GM18526 (cell line): ENCODE data around the gene LTB4R2.

ENCODE experiments used
- POLR2A ChIP-seq: IDR thresholded peaks from 3 replicates; pipeline ENCODE4 v1.6.1; 2011; ENCODE audit not compliant: insufficient read length; ENCODE audit errors: extremely low read depth

Gene LTB4R2

DNA sequence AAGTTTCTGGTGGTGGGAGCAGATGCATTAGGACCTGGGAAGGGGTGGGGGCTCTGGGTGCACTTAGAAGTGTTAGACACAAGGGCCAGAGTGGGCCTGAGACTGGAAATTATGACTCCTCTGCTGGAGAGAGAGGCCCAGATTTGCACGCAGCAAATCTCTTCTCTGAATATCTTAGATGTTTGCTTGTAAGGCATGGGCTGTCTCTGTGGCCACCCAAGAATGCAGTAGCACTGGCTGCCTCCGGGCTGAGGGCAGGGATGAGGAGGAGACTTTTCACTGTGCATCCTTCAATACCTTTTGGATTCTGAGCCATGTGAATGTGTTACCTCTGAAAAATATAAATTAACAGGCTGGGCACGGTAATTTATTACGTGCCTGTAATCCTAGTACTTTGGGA lies 24.6 kb upstream of the LTB4R2 start:
- no peak for TF ChIP-seq POLR2A

- no peak for TF ChIP-seq POLR2A
Observed at GRCh38 chr14:24286996-24287395, 22.9 kb upstream of the LTB4R2 start.

DNA sequence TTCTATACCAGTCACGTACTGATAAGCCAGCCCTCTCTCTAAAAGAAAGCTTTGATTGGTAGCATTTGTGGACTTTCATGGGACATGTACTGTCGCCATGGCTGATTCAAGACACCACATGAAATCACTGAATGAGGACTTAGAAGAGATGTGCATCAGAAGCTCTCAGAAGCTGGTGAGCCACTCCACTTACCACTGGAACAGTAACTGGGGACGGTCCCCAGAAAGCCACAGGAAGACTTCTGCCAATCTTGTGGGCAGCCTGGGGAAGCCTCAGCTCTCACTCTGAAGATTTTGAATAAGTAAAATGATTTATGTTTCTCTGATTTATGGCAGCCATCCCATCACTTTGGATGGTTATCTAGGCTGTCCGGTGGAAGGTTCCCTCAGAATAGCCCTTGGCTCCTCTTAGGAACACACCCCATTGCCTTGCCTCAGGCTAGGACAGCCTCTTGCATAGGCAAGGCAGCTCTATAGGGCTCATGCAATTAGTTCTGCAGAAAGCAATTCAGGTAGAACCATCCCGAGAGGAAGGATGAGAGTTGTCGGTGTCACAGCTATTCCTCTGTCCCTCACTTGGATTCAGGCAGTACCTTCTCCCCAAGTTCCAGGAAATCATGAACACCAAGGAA lies 20.2 kb upstream of the LTB4R2 start:
- no peak for TF ChIP-seq POLR2A

- no peak for TF ChIP-seq POLR2A
Observed at GRCh38 chr14:24290746-24291145, 19.2 kb upstream of the LTB4R2 start.

GRCh38 chr14:24291446-24292117 lies 18.4 kb upstream of the LTB4R2 start:
- no peak for TF ChIP-seq POLR2A

DNA sequence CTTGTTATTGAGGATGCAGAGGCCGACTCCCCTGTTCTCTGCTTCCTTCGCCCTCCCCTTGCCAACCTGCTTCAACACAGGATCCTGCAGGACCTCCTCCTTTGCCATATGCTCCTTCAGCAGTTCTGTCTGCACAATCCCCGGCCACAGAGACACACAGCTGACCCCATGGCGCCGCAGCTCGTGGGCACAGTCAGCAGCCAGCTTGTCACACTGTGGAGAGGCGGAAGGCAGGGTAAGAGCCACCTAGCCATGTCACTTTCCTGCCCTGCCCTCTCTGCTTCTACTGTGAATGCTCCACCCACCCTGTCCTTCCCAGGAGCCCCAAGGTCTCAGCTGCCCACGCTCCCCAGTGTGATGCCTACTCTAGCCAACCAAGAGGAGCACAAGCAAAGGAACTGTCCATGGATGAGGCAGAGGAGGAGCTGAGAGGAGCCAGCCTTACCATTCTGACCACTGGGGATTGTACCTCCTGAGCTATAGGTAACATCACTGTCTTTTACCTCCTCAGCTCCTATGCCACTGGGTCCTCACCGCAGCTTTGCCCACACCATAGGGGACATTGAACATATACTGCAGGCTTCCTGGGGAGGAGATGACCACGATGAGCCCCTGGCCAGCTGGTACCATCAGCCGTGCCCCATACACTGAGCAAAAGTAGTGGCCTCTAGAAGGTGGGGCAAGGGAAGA lies 17.7 kb upstream of the LTB4R2 start:
- TF ChIP-seq POLR2A, result no peak

GRCh38 chr14:24293525-24293924 lies 16.4 kb upstream of the LTB4R2 start:
- TF ChIP-seq POLR2A, result no peak

DNA sequence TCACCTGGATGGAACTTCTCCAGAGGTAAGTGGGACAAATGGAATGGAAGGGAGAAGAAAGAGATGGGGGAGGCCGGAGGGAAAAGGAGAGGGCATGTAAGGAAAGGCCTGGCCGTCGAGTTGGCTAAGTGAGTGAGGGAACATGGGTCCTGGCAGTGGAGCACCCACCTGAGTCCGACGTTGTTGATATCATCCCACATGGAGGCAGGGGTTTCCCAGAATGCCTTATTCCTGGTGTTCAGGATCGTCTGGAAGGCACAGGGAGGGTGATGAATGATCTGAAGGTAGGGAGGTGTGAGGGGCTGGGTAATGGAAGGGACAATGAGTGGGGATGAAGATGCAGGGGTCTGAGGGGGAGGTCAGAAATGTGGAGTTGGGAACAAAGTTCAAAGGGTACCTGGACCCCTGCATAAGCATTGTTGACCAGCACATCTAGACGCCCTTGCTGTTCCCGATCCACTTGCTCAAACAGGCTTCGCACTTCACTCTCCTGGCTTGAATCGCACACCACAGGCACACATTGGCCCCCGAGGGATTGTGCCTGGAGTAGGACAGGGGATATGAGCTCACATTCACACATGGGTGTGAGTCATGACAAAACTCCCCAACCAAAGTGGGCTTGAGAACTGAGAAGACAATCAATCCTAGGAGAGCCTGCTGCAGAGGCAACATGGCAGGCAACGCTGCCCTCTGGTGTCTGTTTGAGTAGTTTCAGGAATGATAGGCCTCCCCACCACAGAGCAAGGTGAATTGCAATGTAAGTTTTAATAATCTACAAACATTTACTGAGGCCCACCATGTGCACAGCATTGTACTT lies 13.4 kb upstream of the LTB4R2 start:
- TF ChIP-seq POLR2A, result no peak

DNA sequence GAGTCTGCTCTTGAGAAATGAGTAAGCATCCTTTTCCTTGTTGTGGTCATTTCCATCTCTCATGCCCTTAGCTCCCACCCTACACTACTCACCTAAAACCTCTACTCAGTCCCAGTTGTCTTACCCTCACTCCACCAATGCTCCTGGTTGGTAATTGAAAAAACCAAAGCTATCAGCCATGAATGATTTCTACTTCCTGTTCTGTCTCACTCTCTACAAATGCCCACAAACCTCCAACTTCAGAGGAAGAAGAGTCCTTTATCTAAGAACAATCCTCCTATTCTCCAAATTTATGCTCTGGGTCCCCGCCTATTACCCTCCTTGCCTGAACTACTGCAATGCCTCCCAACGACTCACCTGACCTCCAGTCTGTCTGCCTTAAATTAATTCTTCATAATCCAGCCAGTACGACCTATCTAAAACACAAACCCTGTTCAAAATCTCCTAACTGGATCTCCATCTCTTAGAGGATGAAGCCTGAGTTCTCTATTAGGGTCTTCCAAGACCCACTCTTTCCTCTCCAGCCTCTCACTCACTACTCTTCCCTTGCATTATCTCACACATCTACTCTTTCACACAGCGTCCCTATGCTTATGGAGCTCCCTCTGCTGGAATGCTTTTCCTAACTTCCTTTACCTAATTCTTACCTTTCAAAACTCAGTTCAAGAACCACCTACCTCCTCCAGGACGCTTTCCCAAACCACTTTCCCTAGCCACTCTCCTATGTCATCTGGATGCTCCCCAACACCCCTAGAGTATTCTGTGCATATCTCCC lies 12.6 kb upstream of the LTB4R2 start:
- TF ChIP-seq POLR2A, result no peak

DNA sequence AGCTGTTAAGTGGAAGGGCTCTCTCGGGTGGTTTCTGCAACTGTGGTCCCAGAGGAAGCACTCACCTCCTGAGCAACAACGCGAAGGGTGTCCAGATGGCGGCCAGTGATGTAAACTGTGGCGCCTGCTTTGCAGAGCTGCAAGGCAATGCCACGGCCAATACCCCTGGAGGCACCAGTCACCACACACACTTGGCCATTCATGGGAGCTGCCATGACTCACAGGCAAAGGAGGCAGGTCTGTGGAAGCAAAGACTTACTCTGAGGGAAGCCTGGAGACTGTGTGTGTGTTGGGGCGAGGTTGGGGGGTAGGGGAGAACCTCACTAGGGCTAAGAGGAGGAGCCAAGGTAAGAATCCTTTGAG lies 11.1 kb upstream of the LTB4R2 start:
- no peak for TF ChIP-seq POLR2A

DNA sequence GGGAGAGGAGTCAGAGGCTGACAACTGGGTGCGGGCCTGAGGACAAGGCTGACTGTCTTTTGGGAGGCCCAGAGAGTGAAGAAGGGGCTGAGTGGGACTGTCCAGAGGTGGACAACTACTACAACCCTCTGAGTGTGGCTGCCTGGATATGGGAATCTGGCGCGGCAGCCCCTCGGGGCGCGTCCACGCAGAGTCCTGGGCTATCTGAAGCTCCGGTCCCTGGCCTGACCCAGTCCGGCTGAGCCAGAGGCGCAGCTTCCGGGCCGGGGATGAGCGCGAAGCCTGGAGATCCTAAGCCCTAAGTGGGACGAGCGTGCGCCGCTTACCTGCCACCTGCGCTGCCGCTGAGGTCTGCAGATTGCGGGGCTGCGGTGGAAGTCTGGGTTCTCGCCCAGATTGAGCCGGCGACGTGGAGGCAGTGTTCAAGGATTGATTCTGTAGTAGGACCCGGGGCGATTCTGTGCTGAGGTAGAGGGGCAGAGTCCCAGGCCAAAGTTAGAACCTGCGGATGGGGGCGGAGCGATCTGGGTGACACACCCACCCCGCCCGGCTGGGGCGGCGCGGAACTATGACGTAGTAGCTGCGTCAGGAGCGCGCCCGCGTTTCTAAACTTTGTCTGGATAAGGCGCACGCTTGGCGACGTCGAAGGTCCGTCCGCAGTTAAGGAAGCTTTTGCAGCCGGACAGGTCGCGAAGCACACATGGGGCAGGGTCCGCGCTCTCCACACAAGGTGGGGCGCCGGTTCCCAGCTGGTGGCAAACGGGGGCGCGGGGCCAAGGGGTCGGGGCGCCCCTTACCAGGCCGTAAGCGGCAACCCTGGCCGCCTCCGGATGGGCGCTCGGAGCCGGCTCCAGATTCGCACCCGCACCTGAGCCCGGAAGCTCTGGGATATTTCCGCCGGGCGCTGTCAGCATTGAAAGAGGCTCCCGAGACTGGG lies 10.4 kb upstream of the LTB4R2 start, which contains the start of the genes DHRS1 and NOP9:
Gene DHRS1, minus strand, starts transcription at position 526 of the 937 bp plus-strand sequence. CDS start 674 bp downstream, outside the sequence.
Gene NOP9, plus strand, starts transcription at position 596 of the 937 bp plus-strand sequence. Its CDS starts 105 bp downstream, at position 701.
- TF ChIP-seq POLR2A, result peak; percentile 45

- no peak for TF ChIP-seq POLR2A
Observed at GRCh38 chr14:24300326-24300980, 9.5 kb upstream of the LTB4R2 start.

GRCh38 chr14:24304019-24304387 lies 5.9 kb upstream of the LTB4R2 start:
- no peak for TF ChIP-seq POLR2A

DNA sequence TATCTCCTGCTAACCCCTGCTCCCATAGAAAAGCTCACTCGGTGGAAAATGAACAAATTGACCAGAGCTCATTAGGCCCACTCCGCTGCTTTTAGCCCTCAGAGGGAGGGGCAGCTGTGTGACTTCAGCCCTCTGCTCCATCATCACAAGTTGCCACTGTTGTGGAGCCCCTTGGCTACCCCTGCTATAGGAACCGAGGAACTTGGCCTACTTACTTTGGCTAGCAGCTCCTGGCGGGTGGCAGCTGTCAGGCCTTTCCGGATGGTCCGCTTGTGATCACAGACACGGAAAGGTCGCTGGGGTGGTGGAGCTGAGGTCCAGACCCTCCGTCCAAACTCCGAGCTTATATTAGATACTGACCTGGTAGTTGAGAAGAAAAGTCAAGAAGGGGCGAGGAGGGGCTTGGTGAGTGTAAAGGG lies 2.8 kb upstream of the LTB4R2 start:
- TF ChIP-seq POLR2A, result no peak
